Hepatocyte (in vitro differentiated cells): ENCODE measurements around the gene ZNRF3. TPM values are rescaled to one million over a fixed set of nuclear protein-coding genes. Genes with fewer than 3 reads are reported as not detected.

ENCODE experiments used
- DNase-seq: peaks from one replicate; pipeline ENCODE4 v3.0.0-alpha.2; 2016; ENCODE audit warnings: low spot score
- H2AFZ ChIP-seq: fragments of 200-600 bp; sonication (generic); 2 replicates; pipeline ENCODE4 v1.6.0; 2016; ENCODE audit warnings: antibody characterized with exemption, mild to moderate bottlenecking
- H3K27ac ChIP-seq: fragments of 200-600 bp; sonication (generic); 2 replicates; pipeline ENCODE4 v1.5.1; 2016; ENCODE audit warnings: mild to moderate bottlenecking
- H3K27me3 ChIP-seq: fragments of 200-600 bp; sonication (generic); 2 replicates; pipeline ENCODE4 v1.6.1; 2016
- H3K36me3 ChIP-seq: fragments of 200-600 bp; sonication (generic); replicated peaks from 2 replicates; pipeline ENCODE4 v1.5.1; 2016; ENCODE audit warnings: low read depth; ENCODE audit not compliant: insufficient read depth
- H3K4me1 ChIP-seq: fragments of 200-600 bp; sonication (generic); 2 replicates; pipeline ENCODE4 v1.5.1; 2016; ENCODE audit warnings: mild to moderate bottlenecking, moderate library complexity; ENCODE audit not compliant: insufficient read depth
- H3K4me2 ChIP-seq: fragments of 200-600 bp; sonication (generic); 2 replicates; pipeline ENCODE4 v1.6.0; 2016
- H3K4me3 ChIP-seq: fragments of 200-600 bp; sonication (generic); 2 replicates; pipeline ENCODE4 v1.5.1; 2016; ENCODE audit warnings: mild to moderate bottlenecking
- H3K79me2 ChIP-seq: fragments of 200-600 bp; sonication (generic); 2 replicates; pipeline ENCODE4 v1.6.0; 2017; ENCODE audit warnings: mild to moderate bottlenecking
- H3K9me2 ChIP-seq: fragments of 200-600 bp; sonication (generic); replicated peaks from 2 replicates; pipeline ENCODE4 v1.6.0; 2017; ENCODE audit warnings: mild to moderate bottlenecking; ENCODE audit not compliant: insufficient read depth
- H3K9me3 ChIP-seq: fragments of 200-600 bp; sonication (generic); 2 replicates; pipeline ENCODE4 v1.5.1; 2016; ENCODE audit warnings: low read depth, mild to moderate bottlenecking
- H4K20me1 ChIP-seq: fragments of 200-600 bp; sonication (generic); 2 replicates; pipeline ENCODE4 v1.6.0; 2016; ENCODE audit warnings: mild to moderate bottlenecking; ENCODE audit not compliant: insufficient read depth, poor library complexity, severe bottlenecking
- CTCF ChIP-seq: fragments of 200-600 bp; sonication (generic); IDR thresholded peaks from 2 replicates; pipeline ENCODE4 v1.5.1; 2016; ENCODE audit warnings: antibody characterized with exemption, mild to moderate bottlenecking; ENCODE audit not compliant: poor library complexity
- EZH2 ChIP-seq: fragments of 200-600 bp; sonication (generic); IDR thresholded peaks from 2 replicates; pipeline ENCODE4 v1.6.1; 2016; ENCODE audit warnings: antibody characterized with exemption, mild to moderate bottlenecking, borderline replicate concordance
- EZH2phosphoT487 ChIP-seq: fragments of 200-600 bp; sonication (generic); IDR thresholded peaks from one replicate; pipeline ENCODE4 v1.6.1; 2018; ENCODE audit warnings: antibody characterized with exemption, mild to moderate bottlenecking, low read depth, moderate library complexity; ENCODE audit not compliant: unreplicated experiment, severe bottlenecking
- WGBS: methylation state at CpG from one replicate; pipeline ENCODE4 v1.1.6; 2016; ENCODE audit warnings: low lambda C conversion rate; ENCODE audit errors: missing lambda C conversion rate; 5-methylcytosine and 5-hydroxymethylcytosine counted together
- polyA plus RNA-seq: library from polyadenylated mRNA; unstranded; fragments of >200 nt; fragmentation: Nextera tagmentation; extraction: Ambion mirVana; gene quantifications from 2 replicates; pipeline ENCODE4 v1.2.1, GENCODE V29; 2016
- total RNA-seq: library from RNA; depleted of rRNA; stranded (reverse); fragments of >200 nt; gene quantifications from 2 replicates; pipeline ENCODE4 v1.2.3, GENCODE V29; 2014

Gene ZNRF3
- total and polyA plus RNA-seq, 2 experiments from 2014 or later, result 8.9 to 14.7 TPM

- H4K20me1 ChIP-seq, result no peaks in the 10 kb centered on the region
- no peaks in the 10 kb centered on the region for H3K27me3 ChIP-seq
- no peaks in the 10 kb centered on the region for H3K9me2 ChIP-seq
- H3K4me2 ChIP-seq, result peak overlapping the region; percentile 49
- TF ChIP-seq EZH2 (no peak), CTCF (no peak), EZH2phosphoT487 (no peak)
- no peaks in the 10 kb centered on the region for H3K9me3 ChIP-seq
- 35% methylated on average over 7 of the region's 7 CpGs for WGBS
- no peak overlapping the region for H2AFZ ChIP-seq
- DNase-seq, result no peak
- H3K36me3 ChIP-seq, result no peaks in the 10 kb centered on the region
- peaks cover 14% of the 10 kb centered on the region for H3K4me1 ChIP-seq
- H3K27ac ChIP-seq, result peak overlapping the region; percentile 19
- peaks cover 82% of the 10 kb centered on the region for H3K79me2 ChIP-seq
- H3K4me3 ChIP-seq, result no peak overlapping the region
These were observed 59.6 kb downstream of the ZNRF3 start for GRCh38 chr22:28942801-28943500.

GRCh38 chr22:28943501-28943879 is 60.1 kb downstream of the ZNRF3 start:
- H4K20me1 ChIP-seq, result no peaks in the 10 kb centered on the region
- H3K4me2 ChIP-seq, result peak overlapping the region; percentile 49
- no peak overlapping the region for H3K4me3 ChIP-seq
- peaks cover 81% of the 10 kb centered on the region for H3K79me2 ChIP-seq
- WGBS, result 76% methylated on average over 2 of the region's 2 CpGs
- no peak for DNase-seq
- no peaks in the 10 kb centered on the region for H3K9me2 ChIP-seq
- peaks cover 14% of the 10 kb centered on the region for H3K4me1 ChIP-seq
- no peaks in the 10 kb centered on the region for H3K36me3 ChIP-seq
- no peak for TF ChIP-seq EZH2phosphoT487
- TF ChIP-seq EZH2, result no peak
- no peak for TF ChIP-seq CTCF
- H3K27ac ChIP-seq, result peak overlapping the region; percentile 19
- no peak overlapping the region for H2AFZ ChIP-seq
- H3K9me3 ChIP-seq, result no peaks in the 10 kb centered on the region
- no peaks in the 10 kb centered on the region for H3K27me3 ChIP-seq

DNA sequence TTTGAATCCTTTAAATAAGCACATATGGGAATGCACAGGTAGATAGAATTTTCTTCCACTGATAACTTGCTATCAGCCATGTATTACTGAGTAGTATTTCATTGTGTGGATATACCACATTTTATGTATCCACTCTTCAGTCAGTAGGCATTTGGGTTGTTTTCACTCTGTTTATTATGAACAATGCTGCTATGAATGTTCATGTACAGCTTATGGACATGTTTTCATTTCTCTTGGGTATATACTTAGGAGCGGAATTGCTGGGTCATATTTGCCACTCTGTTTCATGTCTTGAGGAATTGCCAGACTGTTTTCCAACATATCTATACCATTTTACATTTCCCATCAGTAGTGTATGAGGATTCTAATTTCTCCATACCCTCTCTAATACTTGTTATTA is 63.8 kb downstream of the ZNRF3 start:
- WGBS, result 100% methylated on average over 1 of the region's 1 CpG
- no peak overlapping the region for H3K4me3 ChIP-seq
- TF ChIP-seq CTCF (no peak), EZH2phosphoT487 (no peak), EZH2 (no peak)
- H3K4me1 ChIP-seq, result peaks cover 29% of the 10 kb centered on the region
- H3K36me3 ChIP-seq, result no peaks in the 10 kb centered on the region
- no peaks in the 10 kb centered on the region for H4K20me1 ChIP-seq
- H2AFZ ChIP-seq, result no peak overlapping the region
- H3K9me2 ChIP-seq, result no peaks in the 10 kb centered on the region
- no peak overlapping the region for H3K4me2 ChIP-seq
- no peaks in the 10 kb centered on the region for H3K9me3 ChIP-seq
- H3K27ac ChIP-seq, result no peak overlapping the region
- no peak for DNase-seq
- H3K79me2 ChIP-seq, result peaks cover 80% of the 10 kb centered on the region
- H3K27me3 ChIP-seq, result no peaks in the 10 kb centered on the region
